ENCODE results near the gene CRY2. TPM values are rescaled to one million over a fixed set of nuclear protein-coding genes. Genes with fewer than 3 reads are reported as not detected.

CRY2 gene
- total and polyA plus RNA-seq, 4 donors = 16.7 to 72.9 (median 33.0) TPM

DNA sequence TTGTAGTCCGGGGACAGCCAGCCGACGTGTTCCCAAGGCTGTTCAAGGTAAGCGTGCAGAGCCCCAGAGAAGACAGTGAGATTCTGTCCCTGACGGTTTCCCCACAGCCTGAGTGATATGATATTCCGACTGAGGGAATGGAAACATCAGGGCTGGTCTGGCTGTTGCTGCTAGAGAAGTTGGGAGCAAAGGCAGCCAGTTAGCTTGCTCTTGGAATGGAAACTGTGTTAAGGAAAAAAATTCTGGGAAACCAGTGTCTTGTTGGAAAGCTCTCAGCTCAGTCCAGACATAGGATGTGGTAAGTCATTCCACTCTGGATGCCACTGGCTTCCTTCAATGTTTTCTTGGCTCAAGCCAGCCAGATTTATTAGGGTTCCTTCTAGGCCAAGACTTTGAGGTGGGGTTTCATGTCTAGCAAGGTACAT lies 8.8 kb downstream of the CRY2 start:
- Histone ChIP-seq H3K27me3 (ENCODE audit: control insufficient read depth in 4 of 4, insufficient read depth in 4 of 4, low read length in 3 of 4) (no peaks in the 10 kb centered on the region), H3K4me3 (ENCODE audit: low read depth in 1 of 3, low read length in 3 of 3) (no peak overlapping the region), H3K36me3 (ENCODE audit: control insufficient read depth in 4 of 4, insufficient read depth in 3 of 4, low read depth in 1 of 4, low read length in 3 of 4) (peaks cover 7 to 42% (median 32%) of the 10 kb centered on the region in 4 donors), H3K9ac (ENCODE audit: low read depth in 1 of 2, low read length in 2 of 2) (no peak overlapping the region), H3K9me3 (ENCODE audit: control insufficient read depth in 4 of 4, low read length in 3 of 4) (no peaks in the 10 kb centered on the region), H3K27ac (ENCODE audit: low read depth in 1 of 2, low read length in 2 of 2) (no peak overlapping the region), H3K4me1 (ENCODE audit: control insufficient read depth in 4 of 4, insufficient read depth in 4 of 4, low read length in 3 of 4) (peaks cover 26 to 96% (median 89%) of the 10 kb centered on the region in 4 donors)
- WGBS = 78% methylated on average over 6 of the region's 6 CpGs
- TF ChIP-seq, protein P1, sequence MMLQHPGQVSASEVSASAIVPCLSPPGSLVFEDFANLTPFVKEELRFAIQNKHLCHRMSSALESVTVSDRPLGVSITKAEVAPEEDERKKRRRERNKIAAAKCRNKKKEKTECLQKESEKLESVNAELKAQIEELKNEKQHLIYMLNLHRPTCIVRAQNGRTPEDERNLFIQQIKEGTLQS (IDR thresholded peaks at IDR 0.05) = no peak
- TF ChIP-seq GABPA (IDR thresholded peaks at IDR 0.05 in 1 of 2, conservative IDR thresholded peaks at IDR 0.05 in 1 of 2) (no peak), SP1 (IDR thresholded peaks at IDR 0.05) (no peak), FOXA2 (IDR thresholded peaks at IDR 0.05) (no peak), EGR1 (IDR thresholded peaks at IDR 0.05; ENCODE audit: low read depth in 2 of 2) (no peak), JUND (IDR thresholded peaks at IDR 0.05) (no peak), RXRA (IDR thresholded peaks at IDR 0.05) (no peak), HNF4A (conservative IDR thresholded peaks at IDR 0.05) (no peak), TAF1 (conservative IDR thresholded peaks at IDR 0.05) (no peak), FOXA1 (IDR thresholded peaks at IDR 0.05) (no peak), HNF4G (IDR thresholded peaks at IDR 0.05) (no peak), YY1 (IDR thresholded peaks at IDR 0.05) (no peak), RAD21 (IDR thresholded peaks at IDR 0.05) (no peak), NR2F2 (IDR thresholded peaks at IDR 0.05) (no peak)
- TF ChIP-seq, protein P2, sequence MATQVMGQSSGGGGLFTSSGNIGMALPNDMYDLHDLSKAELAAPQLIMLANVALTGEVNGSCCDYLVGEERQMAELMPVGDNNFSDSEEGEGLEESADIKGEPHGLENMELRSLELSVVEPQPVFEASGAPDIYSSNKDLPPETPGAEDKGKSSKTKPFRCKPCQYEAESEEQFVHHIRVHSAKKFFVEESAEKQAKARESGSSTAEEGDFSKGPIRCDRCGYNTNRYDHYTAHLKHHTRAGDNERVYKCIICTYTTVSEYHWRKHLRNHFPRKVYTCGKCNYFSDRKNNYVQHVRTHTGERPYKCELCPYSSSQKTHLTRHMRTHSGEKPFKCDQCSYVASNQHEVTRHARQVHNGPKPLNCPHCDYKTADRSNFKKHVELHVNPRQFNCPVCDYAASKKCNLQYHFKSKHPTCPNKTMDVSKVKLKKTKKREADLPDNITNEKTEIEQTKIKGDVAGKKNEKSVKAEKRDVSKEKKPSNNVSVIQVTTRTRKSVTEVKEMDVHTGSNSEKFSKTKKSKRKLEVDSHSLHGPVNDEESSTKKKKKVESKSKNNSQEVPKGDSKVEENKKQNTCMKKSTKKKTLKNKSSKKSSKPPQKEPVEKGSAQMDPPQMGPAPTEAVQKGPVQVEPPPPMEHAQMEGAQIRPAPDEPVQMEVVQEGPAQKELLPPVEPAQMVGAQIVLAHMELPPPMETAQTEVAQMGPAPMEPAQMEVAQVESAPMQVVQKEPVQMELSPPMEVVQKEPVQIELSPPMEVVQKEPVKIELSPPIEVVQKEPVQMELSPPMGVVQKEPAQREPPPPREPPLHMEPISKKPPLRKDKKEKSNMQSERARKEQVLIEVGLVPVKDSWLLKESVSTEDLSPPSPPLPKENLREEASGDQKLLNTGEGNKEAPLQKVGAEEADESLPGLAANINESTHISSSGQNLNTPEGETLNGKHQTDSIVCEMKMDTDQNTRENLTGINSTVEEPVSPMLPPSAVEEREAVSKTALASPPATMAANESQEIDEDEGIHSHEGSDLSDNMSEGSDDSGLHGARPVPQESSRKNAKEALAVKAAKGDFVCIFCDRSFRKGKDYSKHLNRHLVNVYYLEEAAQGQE (IDR thresholded peaks at IDR 0.05) = no peak
- TF ChIP-seq, protein P3, sequence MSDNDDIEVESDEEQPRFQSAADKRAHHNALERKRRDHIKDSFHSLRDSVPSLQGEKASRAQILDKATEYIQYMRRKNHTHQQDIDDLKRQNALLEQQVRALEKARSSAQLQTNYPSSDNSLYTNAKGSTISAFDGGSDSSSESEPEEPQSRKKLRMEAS (IDR thresholded peaks at IDR 0.05) = no peak
- TF ChIP-seq, protein P4, sequence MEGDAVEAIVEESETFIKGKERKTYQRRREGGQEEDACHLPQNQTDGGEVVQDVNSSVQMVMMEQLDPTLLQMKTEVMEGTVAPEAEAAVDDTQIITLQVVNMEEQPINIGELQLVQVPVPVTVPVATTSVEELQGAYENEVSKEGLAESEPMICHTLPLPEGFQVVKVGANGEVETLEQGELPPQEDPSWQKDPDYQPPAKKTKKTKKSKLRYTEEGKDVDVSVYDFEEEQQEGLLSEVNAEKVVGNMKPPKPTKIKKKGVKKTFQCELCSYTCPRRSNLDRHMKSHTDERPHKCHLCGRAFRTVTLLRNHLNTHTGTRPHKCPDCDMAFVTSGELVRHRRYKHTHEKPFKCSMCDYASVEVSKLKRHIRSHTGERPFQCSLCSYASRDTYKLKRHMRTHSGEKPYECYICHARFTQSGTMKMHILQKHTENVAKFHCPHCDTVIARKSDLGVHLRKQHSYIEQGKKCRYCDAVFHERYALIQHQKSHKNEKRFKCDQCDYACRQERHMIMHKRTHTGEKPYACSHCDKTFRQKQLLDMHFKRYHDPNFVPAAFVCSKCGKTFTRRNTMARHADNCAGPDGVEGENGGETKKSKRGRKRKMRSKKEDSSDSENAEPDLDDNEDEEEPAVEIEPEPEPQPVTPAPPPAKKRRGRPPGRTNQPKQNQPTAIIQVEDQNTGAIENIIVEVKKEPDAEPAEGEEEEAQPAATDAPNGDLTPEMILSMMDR (IDR thresholded peaks at IDR 0.05; ENCODE audit: low read depth, low read length, missing input control) = no peak
- TF ChIP-seq, protein P5, sequence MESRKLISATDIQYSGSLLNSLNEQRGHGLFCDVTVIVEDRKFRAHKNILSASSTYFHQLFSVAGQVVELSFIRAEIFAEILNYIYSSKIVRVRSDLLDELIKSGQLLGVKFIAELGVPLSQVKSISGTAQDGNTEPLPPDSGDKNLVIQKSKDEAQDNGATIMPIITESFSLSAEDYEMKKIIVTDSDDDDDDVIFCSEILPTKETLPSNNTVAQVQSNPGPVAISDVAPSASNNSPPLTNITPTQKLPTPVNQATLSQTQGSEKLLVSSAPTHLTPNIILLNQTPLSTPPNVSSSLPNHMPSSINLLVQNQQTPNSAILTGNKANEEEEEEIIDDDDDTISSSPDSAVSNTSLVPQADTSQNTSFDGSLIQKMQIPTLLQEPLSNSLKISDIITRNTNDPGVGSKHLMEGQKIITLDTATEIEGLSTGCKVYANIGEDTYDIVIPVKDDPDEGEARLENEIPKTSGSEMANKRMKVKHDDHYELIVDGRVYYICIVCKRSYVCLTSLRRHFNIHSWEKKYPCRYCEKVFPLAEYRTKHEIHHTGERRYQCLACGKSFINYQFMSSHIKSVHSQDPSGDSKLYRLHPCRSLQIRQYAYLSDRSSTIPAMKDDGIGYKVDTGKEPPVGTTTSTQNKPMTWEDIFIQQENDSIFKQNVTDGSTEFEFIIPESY (IDR thresholded peaks at IDR 0.05) = no peak
- DNase-seq (ENCODE audit: low spot score) = no peak

All from liver (tissue), 9 donors.